GM21423 (cell line): ENCODE results near the gene MEF2B.
"Not testable (repeated sequence)": the region's sequence is repeated elsewhere in the genome, so short reads cannot be mapped to it uniquely, and the experiment has no call there.

Experiments used
- ATAC-seq: cut with Tn5 transposase; IDR thresholded peaks from one replicate; pipeline ENCODE4 v1.9.1; 2021; ENCODE audit warnings: mild to moderate bottlenecking, moderate library complexity; ENCODE audit not compliant: unreplicated experiment

Gene MEF2B

DNA sequence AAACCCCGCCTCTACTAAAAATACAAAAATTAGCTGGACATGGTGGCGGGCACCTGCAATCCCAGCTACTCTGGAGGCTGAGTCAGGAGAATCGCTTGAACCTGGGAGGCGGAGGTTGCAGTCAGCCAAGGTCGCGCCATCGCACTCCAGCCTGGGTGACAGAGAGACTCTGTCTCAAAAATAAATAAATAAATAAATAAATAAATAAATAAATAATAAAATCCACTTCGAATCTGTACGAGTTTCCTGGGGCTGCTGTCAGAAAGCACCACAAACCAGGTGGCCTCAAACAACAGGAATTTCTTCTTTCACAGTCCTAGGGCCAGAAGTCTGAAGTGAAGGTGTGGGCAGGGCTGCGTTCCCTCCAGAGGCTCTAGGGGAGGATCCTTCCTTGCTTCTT lies 67.5 kb downstream of the MEF2B start:
- not testable (repeated sequence) for ATAC-seq

DNA sequence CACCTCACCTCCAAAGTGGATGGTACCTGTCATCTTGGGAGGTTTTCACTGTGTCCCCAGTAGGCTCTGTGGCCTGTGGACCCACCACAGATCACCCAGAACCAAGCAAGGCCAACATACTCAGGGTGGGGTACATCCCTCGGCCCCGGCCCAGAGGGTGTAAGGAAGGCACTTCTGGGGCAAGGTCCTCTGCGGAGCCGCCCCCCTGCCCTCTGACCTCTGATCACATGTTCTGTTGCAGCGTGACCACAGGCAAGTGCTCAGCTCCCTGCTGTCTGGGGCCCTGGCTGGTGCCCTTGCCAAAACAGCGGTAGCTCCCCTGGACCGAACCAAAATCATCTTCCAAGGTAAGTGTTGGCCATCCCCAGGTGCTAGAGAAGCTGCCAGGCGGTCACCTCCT lies 68.5 kb downstream of the MEF2B start:
- ATAC-seq, result no peak

DNA sequence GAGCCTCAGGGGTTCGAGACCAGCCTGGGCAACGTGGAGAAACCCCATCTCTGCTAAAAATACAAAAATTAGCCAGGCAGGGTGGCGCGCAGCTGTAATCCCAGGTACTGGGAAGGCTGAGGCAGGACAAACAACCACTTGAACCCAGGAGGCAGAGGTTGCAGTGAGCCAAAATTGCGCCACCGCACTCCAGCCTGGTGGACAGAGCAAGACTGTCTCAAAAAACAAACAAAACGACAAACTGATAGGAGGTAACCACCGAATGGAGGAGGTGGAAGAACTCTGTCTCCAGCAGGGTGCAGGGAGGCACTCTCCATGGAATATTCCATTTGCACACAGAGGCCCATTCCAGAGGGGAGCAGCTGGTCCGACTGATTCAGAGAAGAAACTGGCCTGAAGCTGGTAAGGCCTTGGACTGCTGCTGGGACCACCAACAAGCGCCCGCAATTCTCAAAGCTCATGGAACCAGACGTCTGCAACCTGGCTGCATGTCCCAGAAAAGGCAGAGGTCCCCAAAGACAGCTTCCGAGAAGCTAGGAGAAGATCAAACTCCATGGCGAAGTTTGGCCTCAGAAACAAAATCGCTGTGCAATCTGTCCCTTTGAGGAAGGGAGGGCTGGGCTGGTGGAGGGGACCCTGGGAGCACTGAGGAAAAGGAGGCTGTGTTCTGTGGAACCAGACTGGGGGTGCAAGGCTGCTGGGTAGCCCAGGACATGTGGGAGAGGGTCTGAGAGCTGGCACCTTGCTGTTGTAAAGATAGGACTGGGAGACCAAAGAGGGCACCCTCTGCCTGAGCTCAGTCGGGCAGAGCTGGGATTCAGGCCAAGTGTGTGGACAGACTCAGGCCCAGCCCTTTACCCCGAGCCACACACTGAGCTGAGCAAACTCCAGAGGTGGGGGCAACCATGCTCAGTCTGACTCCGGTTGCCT lies 71.1 kb downstream of the MEF2B start:
- no peak for ATAC-seq

DNA sequence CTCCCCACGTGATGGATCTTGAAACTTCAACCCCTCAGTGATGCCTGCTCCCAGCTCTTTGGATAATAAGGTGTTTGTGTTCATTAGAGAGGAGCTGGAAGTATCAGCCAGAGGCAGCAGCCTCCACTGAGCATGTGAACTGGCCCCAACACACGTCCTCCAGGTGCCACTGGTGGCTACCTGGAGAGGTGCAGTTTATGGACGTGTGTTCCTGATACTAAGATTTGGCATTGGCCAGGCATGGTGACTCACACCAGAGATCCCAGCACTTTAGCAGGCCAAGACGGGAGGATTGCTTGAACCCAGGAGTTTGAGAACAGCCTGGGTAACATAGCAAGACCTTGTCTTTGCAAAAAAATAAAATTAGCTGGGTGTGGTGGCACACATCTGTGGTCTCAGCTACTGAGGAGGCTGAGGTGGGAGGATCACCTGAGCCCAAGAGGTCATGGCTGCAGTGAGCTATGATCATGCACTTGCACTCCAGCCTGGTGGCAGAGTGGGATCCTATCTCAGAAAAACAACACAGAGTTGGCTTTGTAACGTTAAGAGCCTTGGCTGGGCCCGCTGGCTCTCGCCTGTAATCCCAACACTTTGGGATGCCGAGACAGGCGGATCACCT lies 71.9 kb downstream of the MEF2B start:
- no peak for ATAC-seq

DNA sequence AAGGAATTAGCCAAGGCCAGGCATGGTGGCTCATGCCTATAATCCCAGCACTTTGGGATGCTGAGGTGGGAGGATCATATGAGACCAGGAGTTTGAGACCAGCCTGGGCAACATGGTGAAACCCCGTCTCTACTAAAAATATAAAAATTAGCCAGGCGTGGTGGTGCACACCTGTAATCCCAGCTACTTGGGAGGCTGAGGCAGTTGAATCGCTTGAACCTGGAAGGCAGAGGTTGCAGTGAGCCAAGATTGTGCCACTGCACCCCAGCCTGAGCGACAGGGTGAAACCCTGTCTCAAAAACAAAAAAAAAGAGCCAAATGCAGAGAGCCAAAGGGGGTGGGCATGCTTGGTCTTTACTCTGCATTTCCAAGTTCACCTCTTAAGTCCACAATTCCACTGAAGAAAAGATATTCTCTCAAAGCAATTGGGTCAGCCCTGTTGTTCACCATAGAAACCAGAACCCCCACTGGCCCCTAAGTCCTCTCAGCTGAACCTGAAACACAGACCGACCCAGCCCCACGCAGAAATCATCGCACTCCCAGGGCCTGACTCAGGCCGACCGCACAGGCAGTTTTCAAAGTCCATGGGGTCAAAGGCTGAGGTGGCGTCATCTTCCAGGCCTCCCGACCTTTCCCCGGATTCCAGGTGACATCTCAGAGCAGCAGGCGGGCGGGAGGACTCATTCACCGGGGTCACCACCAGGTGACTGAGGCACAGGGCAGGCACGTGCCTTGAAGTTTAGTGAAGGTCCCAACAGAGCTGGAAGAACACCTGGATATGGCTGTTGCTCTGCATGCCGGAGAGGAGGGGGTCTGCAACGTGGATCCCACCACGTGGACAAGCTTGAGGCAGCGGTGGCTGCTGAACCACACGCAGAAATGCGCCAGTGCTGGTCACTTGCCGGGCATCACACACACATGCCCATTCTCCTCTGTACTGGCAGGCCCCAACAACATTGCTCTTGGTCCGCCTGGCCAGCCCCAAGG lies 73.1 kb downstream of the MEF2B start:
- ATAC-seq, result no peak

DNA sequence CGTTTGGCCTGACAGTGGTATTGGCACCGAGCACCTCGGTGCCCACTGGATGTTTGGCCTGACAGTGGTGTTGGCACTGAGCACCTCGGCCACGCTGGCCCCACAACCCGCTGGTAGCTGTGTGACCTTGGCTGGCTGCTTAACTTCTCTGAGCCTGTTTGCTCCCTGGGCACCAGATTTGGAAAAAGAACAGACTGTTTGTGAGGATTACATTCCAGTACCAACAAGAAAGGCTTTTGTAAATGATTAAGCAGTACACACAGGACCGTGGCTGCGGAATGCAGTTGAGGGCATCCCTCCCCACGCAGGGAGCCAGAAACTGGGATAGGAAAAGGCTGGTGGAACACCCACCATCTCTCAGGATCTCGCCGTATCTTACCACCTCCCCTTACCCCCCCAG lies 74.4 kb downstream of the MEF2B start:
- no peak for ATAC-seq
